Medulla oblongata (tissue), 1 donor: ENCODE results near the gene HNRNPA2B1.
"Not testable (repeated sequence)": the region's sequence is repeated elsewhere in the genome, so short reads cannot be mapped to it uniquely, and the experiment has no call there.

Source experiments
- DNase-seq: peaks from one replicate; pipeline ENCODE4 v3.0.0-alpha.2; 2015; ENCODE audit errors: extremely low spot score

Gene HNRNPA2B1

DNA sequence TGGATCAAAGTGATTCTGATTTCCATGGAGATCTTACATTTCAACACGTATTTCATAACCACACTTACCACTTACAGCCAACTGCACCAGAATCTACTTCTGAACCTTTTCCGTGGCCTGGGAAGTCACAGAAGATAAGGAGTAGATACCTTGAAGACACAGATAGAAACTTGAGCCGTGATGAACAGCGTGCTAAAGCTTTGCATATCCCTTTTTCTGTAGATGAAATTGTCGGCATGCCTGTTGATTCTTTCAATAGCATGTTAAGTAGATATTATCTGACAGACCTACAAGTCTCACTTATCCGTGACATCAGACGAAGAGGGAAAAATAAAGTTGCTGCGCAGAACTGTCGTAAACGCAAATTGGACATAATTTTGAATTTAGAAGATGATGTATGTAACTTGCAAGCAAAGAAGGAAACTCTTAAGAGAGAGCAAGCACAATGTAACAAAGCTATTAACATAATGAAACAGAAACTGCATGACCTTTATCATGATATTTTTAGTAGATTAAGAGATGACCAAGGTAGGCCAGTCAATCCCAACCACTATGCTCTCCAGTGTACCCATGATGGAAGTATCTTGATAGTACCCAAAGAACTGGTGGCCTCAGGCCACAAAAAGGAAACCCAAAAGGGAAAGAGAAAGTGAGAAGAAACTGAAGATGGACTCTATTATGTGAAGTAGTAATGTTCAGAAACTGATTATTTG is 15.3 kb downstream of the HNRNPA2B1 start:
- DNase-seq: no peak

DNA sequence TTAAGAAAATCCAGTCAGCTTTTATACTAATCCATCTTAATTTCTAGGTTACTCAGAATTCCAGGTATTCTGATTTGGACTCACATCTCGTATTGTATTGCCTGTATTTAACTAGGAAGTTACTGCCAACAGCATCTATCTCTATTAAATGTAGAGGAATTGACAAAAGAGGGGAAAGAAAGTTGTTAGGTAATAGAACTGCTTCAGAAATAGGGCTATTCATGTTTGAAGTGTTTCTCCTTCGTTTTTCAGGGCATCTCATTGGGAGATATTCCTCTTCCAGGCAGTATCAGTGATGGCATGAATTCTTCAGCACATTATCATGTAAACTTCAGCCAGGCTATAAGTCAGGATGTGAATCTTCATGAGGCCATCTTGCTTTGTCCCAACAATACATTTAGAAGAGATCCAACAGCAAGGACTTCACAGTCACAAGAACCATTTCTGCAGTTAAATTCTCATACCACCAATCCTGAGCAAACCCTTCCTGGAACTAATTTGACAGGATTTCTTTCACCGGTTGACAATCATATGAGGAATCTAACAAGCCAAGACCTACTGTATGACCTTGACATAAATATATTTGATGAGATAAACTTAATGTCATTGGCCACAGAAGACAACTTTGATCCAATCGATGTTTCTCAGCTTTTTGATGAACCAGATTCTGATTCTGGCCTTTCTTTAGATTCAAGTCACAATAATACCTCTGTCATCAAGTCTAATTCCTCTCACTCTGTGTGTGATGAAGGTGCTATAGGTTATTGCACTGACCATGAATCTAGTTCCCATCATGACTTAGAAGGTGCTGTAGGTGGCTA is 16.1 kb downstream of the HNRNPA2B1 start:
- not testable (repeated sequence) for DNase-seq

DNA sequence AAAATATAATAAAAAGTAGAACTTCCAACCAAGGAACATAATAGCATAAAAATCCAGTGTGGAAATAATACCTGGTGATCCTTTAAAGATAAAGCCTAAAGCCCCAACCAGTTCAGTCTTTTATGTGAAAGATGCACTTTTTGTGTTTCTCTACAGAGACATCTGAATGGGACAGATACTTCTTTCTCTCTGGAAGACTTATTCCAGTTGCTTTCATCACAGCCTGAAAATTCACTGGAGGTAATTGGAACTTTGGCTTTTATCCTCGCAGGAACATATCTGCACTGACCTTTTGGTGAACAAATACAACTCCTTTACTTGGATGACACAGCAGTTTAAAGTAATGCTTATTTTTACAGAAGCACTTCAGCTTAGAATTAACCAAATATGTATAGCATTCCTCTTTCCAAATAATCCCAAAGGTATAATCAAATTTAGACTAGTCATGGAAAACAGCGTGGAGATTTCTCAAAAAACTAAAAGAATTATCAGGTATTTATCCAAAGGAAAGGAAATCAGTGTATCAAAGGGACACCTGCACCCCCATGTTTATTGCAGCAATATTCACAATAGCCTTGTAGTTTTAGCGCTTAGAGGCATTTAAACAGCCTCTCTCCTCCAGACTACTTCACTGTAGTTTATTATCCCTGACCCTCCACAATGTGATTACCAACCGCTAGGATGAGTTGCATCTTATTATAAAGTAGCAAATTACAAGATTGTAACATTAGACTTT is 16.8 kb downstream of the HNRNPA2B1 start:
- DNase-seq: no peak

DNA sequence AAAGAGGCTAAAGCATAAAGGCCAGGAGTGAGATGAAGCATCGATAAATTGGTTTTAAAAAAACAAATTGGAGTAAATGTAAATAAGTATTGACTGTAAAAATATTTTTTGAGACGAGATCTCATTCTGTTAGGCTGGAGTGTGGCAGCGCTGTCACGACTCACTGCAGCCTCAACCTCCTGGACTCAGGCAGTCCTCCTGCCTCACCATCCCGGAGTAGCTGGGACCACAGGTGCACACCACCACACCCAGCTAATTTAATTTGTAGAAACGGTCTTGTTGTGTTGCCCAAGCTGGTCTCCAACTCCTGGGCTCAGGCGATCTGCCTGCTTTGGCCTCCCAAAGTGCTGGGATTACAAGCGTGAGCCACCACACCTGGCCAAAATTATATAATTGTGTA is 17.8 kb downstream of the HNRNPA2B1 start:
- no peak for DNase-seq

DNA sequence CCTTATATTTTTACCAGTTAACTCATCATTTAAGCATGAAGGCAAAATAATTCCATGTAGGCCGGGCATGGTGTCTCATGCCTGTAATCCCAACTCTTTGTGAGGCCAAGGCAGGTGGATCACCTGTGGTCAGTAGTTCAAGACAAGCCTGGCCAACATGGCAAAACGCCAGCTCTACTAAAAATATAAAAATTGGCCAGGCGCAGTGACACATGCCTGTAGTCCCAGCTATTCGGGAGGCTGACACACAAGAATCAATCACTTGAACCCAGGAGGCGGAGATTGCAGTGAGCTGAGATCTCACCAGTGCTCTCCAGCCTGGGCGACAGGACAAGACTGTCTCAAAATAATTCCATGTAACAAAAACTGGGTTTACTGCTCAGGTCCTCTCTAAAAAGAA is 18.3 kb downstream of the HNRNPA2B1 start:
- DNase-seq: no peak

DNA sequence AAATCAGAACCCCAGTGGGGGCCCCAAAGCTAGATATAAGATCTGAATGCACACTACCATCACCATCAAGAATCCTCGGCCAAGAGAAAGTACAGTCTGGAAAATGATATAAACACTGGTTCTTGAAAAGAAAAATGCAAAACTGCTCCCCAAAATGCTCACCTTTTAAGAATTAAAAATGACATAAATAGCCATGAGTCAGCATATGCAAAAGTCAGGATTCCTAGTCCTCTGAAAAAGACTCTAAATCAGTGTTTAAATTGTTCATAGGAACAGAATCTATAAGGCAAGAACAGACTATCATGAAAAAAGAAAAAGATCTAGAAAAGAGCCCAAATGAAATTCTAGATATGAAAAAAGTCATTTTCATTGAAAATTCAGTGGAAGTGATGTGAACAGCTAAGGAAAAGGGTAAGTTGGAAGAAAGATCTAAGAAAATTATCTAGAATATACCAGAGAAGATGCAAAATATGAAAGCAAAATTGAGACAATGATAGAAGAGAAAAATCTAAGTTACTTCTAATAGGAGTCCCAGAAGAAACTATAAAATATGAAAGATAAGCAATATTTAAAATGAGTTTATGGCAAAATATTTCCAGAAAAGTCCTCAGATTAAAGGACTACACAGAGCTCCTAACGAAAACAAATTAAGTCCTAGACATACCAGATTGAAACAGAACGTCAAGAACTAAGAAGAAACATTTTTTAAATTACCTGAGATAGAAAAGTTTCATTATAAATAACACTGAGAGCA is 18.9 kb downstream of the HNRNPA2B1 start:
- no peak for DNase-seq

DNA sequence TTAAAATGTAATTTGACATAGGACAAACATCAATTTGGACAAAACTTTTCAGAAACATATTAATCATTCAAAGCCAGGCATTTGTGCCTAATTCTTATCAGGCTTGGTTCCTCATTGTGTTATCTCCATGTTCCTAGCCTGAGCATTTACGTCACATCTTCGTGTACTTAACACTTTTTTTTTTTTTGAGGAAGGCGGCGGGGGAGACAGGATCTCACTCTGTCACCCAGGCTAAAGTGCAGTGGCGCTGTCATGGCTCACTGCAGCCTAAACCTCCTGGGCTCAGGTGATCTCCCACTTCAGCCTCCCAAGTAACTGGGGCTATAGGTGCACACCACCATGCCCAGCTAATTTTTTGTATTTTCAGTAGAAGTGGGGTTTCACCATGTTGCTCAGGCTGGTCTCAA is 19.8 kb downstream of the HNRNPA2B1 start:
- no peak for DNase-seq

DNA sequence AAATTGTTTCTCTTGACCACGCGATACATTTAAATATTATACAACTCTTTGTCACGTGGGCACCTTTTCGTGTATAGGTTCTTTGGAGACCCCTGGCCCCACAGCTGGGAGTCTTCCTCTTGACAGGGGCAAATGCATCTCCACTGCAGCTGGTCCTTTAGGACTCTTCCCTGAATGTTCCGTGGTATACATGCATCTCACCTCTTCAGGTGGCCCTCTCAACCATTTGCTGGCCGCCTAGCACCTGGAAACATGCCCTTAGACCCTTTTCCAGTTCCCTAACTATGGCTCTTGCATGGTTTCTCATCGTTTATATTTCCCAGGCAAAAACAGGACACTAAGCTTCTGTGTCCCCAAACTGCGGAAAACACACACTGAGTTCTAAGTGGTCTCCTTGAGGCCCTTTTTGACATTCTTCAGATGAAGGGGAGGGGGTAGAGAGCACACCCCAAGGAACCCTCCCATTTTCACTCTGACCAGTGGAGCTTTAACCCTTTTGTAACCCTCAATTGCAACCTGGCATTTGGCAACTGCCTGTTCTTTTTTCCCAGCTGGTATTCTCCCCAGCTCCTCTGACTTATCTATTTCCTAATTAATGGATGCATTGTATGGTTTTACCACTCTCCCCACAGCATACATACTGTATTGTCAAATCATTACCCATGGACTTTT is 20.6 kb downstream of the HNRNPA2B1 start:
- no peak for DNase-seq

DNA sequence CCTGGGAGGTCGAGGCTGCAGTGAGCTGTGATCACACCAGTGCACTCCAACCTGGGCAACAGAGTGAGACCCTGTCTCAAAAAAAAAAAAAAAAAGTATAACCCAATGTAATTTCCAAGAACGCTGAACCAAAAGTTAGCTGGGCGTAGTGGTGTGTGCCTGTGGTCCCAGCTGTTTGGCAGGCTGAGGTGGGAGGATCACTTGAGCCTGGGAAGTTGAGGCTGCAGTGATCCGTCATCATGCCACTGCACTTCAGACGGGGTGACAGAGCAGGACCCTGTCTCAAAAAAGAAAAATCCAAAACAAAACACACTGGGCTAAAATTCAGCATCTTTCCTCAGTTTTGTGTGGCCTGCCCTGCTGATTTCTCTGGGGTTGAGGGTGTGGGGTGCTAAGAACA is 21.1 kb downstream of the HNRNPA2B1 start:
- no peak for DNase-seq

DNA sequence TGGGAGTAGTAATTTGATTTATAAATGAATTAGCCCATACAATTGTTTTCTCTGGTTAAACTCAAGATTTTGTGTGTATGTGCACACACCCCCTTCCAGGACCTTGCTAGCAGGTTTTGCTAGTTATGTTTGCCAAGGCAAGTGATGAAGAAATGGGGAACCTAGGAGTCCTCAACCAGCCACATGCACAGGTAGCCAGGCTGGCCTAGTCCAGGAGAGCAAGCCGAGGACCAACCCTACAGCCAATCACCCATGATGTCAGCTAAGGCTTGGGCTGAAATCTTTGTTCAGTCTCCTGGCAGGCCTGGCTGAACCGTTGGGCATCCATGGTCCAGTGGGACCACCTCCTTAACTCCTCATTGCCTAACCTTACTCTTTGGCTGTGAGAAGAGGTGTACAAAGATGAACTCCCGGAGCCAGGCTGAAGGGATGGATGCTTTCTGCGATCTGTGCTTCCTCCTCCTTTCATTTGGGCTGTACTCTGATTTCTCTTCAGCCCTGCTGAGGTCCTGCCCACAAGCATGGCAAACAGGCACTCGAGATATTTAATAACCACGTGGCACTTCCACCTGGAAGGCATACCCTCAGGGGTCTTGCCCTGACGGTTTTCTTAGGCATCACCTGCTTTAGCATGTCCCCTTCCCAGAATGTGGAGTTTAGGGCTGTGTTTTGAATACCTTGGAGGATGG is 22.1 kb downstream of the HNRNPA2B1 start:
- no peak for DNase-seq

DNA sequence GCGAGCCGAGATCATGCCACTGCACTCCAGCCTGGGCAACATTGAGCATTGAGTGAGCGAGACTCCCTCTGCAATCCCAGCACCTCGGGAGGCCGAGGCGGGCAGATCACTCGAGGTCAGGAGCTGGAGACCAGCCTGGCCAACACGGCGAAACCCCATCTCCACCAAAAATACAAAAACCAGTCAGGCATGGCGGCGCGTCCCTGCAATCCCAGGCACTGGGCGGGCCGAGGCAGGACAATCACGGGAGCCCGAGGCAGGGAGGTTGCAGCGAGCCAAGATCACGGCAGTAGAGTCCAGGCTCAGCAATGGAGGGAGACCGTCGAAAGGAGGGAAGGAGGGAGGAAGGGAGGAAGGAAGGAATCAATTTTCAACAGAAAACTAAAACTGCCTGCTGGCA is 23.3 kb downstream of the HNRNPA2B1 start:
- not testable (repeated sequence) for DNase-seq

DNA sequence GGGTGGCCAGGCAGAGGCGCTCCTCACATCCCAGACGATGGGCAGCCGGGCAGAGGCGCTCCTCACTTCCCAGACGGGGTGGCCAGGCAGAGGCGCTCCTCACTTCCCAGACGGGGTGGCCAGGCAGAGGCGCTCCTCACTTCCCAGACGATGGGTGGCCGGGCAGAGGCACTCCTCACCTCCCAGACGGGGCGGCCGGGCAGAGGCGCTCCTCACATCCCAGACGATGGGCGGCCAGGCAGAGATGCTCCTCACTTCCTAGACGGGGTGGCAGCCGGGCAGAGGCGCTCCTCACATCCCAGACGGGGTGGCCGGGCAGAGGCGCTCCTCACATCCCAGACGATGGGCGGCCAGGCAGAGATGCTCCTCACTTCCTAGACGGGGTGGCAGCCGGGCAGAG is 23.9 kb downstream of the HNRNPA2B1 start:
- not testable (repeated sequence) for DNase-seq

DNA sequence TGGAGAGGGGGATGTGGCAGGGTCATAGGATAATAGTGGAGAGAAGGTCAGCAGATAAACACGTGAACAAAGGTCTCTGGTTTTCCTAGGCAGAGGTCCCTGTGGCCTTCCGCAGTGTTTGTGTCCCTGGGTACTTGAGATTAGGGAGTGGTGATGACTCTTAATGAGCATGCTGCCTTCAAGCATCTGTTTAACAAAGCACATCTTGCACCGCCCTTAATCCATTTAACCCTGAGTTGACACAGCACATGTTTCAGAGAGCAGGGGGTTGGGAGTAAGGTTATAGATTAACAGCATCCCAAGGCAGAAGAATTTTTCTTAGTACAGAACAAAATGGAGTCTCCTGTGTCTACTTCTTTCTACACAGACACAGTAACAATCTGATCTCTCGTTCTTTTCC is 24.6 kb downstream of the HNRNPA2B1 start:
- not testable (repeated sequence) for DNase-seq

DNA sequence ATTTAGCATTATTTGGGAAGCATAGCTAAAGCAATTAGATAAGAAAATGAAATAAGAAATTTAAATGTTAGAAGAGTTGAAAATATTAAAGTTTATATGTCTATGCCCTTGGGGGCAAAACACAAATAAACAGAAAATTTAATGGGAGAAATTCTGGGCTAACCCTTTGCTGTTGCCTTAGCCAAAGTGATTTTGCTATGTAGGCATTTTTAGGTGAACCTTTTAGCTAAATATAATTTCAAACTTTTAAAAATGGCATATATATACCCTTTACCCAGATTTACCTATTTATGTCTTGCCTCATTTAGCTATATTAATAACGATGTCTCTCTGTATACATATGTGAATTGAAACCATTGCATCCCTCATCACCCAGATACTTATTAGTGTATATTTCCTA is 28.5 kb downstream of the HNRNPA2B1 start:
- DNase-seq: no peak

DNA sequence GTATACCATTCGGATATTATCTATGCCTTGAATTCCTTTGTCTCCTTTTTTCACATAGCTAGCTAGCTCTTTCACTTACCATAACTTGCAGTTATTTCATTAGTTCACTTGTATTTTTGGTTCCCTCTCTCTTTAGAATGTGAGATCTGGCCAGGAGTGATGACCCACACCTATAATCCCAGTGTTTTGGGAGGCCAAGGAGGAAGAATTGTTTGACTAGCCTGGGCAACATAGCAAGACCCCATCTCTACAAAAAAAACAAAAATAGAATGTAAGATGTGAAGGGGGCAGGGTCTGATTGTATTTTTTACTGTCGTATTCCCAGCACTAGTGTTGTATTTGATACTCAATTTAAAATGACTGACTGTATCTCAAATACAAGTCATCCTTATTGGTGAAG is 28.9 kb downstream of the HNRNPA2B1 start:
- no peak for DNase-seq

DNA sequence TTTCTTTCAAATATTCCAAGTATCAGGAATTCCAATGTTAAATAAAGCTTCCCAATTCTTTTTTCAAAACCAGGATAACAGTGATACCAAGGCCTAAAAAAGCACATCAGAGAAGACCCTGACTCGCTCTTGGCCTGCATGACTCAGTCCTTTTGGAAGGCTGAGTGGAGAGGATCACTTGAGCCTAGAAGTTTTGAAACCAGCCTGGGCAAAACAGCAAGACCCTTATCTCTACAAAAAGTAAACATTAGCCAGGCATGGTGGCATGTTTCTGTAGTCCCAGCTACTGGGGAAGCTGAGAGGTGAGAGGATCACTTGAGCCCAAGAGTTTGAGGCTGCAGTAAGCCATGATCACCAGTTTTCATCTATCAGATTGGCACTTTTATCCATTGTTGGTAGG is 29.9 kb downstream of the HNRNPA2B1 start:
- no peak for DNase-seq

DNA sequence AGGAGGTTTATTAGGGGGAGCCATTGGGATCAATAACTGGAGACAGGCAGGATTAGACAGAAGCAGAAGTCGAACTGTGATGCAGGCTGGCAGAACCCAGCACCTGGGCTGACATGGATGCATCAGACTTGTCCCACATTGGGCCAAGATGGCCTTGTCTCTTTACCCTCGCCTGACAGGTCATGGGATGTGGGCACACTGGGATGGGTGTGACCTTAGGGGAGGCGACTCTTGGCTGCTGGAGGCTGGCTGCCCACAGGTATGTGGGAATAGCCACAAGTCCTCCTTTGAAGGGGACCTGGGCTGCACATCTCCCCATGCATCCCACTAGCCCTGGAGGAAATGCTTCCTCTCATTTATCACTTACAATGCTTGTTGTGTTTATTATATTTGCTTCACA is 31.3 kb downstream of the HNRNPA2B1 start:
- no peak for DNase-seq

DNA sequence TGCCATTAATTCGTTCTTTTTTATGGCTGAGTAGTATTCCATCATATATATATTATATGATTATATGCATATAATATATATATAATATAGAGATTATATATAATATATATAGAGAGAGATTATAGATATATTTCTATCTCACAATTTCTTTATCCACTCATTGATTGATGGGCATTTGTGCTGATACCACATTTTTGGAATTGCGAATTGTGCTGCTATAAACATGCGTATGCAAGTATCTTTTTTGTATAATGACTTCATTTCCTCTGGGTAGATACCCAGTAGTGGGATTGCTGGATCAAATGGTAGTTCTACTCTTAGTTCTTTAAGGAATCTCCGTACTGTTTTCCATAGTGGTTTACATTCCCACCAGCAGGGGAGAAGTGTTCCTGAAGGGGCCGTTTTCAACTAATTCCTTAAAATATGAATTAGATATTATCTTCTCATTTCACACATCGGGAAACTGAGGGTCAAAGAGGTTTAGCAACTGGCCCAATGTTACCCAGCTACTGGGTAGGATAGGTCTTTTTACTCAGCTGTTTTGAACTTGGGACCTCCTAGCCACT is 32.0 kb downstream of the HNRNPA2B1 start:
- DNase-seq: no peak

DNA sequence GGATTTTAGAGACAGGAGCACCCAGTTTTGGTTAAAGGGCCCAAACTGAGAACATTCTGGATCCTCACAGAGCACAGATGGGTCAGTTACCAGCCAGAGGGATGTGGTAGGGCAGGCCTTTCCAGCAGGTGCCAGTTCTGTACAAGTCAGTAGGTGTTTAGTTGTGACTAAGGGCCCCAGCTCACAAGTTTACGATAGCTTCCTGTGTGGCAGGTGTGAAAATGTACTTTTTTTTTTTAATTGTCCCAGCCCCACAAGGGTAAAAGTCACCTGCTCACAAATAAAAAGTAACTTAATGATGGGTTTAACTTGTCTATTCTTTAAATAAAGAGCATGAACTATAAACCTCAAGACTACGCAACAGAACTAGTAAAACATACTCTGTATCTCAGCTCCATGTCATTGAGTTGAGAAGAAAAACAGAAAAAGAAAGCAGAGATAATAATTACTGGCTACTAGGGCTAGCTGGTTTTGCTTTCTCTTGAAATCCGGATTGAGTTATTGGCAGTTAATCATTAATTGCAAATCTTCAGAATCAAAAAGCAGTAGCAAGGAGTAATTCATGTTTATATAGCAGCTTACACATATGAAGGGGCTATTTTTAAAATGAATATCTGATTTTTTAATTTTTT is 33.1 kb downstream of the HNRNPA2B1 start:
- no peak for DNase-seq
